ENCODE data around the gene SERPINE2.

DNA sequence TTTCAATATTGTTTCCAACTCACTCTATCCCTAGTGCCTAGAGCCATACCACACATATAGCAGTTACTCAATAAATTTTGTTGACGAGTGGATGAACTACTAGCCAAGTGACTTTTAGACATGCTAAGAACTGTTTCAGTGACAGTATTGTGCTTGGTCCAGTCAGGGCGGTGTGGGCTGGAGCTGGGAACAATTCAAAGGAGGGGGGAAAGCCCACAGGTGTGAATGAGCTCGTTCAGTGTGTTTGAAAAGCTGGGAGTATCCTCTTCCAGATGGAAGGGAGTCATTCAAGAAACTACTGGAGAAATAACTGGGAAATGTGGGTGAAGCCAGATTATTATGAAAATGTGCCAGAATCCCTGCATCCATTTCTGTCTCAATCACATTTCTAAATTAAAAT, 1.7 kb upstream of the SERPINE2 start:
- TF ChIP-seq POLR2A (IDR thresholded peaks at IDR 0.05; ENCODE audit: low read length) (no peak), GATA1 (IDR thresholded peaks at IDR 0.05; ENCODE audit: low read depth, low read length) (no peak)

All from erythroblast (primary cell).